Vagina (tissue), 2 donors: ENCODE results near the gene SPX. TPM values are rescaled to one million over a fixed set of nuclear protein-coding genes. Genes with fewer than 3 reads are reported as not detected.

Source experiments
- DNase-seq, 2 donors: peaks; one replicate each; pipeline ENCODE4 v3.0.0-alpha.2; 2017; ENCODE audit errors: extremely low spot score in 2 of 2
- H3K27ac ChIP-seq: fragments of 200-600 bp; sonication (generic); one replicate; pipeline ENCODE4 v1.5.1; 2019
- H3K27me3 ChIP-seq: fragments of 200-600 bp; sonication (generic); one replicate; pipeline ENCODE4 v1.5.1; 2019
- H3K36me3 ChIP-seq, 2 donors: fragments of 200-600 bp; sonication (generic); one replicate each; pipeline ENCODE4 v1.5.1; 2017 to 2019
- H3K4me1 ChIP-seq: fragments of 200-600 bp; sonication (generic); one replicate; pipeline ENCODE4 v1.5.1; 2019
- H3K4me3 ChIP-seq, 2 donors: fragments of 200-600 bp; sonication (generic); 1 replicate in 1 of 2; 2 replicates in 1 of 2; pipeline ENCODE4 v1.5.1; 2016 to 2019
- H3K9me3 ChIP-seq: fragments of 200-600 bp; sonication (generic); one replicate; pipeline ENCODE4 v1.5.1; 2019
- POLR2A ChIP-seq, 2 donors: fragments of 450-650 bp; IDR thresholded peaks; one replicate each; pipeline ENCODE4 v1.6.1; 2017; ENCODE audit warnings: antibody characterized with exemption in 2 of 2, mild to moderate bottlenecking in 2 of 2, moderate library complexity in 2 of 2
- POLR2AphosphoS5 ChIP-seq, 2 donors: sonication (generic); formaldehyde crosslinking; IDR thresholded peaks; one replicate each; pipeline ENCODE4 v1.9.0; 2017; ENCODE audit warnings: antibody characterized with exemption in 2 of 2, mild to moderate bottlenecking in 2 of 2, low read depth in 1 of 2; ENCODE audit not compliant: insufficient read depth in 1 of 2
- intact Hi-C: fragments of 100-400 bp; cut with DNase I; formaldehyde crosslinking; loops from one replicate; pipeline ENCODE4 v1.15.1; 2023
- total RNA-seq: library from RNA; depleted of rRNA; stranded (reverse); fragments of >200 nt; gene quantifications from one replicate; pipeline ENCODE4 v1.2.3, GENCODE V29; 2016
- TF ChIP-seq, protein P1 (sequence below), 3 experiments: fragments of 450-650 bp in 2 of 3; fragments of 200-600 bp in 1 of 3; sonication (generic) in 1 of 3; IDR thresholded peaks; one replicate each; pipeline ENCODE4 v1.5.1; 2017 to 2019; ENCODE audit warnings: antibody characterized with exemption in 3 of 3, mild to moderate bottlenecking in 2 of 3, moderate library complexity in 2 of 3

SPX gene
- total RNA-seq, 1 donor from 2014 or later: not detected

DNA sequence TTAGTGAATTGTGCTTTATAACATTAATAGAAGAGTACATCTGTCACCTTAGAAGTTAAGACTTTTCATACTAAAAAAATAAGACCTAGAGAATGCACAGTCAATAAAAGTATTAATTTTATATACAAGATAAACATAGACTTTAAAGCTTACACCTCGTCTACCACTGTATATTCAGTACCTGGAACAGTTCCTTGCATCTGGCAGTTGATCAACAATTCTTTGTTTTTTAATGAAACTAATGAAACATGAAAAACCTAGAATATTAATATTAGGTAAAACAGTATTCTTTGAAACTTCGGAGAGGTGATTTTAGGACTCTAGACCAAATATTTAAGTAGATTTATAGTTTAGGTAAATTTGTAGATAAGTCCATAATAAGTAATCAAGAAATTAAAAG, 20.2 kb upstream of the SPX start:
- no peaks in the 10 kb centered on the region for H3K27me3 ChIP-seq
- H3K27ac ChIP-seq: no peak overlapping the region
- no peak overlapping the region for H3K4me3 ChIP-seq
- H3K36me3 ChIP-seq: peaks cover 0 to 22% of the 10 kb centered on the region in 2 donors
- no peaks in the 10 kb centered on the region for H3K9me3 ChIP-seq
- peaks cover 33% of the 10 kb centered on the region for H3K4me1 ChIP-seq
- intact Hi-C loops: no loop called here
- TF ChIP-seq, protein P1, sequence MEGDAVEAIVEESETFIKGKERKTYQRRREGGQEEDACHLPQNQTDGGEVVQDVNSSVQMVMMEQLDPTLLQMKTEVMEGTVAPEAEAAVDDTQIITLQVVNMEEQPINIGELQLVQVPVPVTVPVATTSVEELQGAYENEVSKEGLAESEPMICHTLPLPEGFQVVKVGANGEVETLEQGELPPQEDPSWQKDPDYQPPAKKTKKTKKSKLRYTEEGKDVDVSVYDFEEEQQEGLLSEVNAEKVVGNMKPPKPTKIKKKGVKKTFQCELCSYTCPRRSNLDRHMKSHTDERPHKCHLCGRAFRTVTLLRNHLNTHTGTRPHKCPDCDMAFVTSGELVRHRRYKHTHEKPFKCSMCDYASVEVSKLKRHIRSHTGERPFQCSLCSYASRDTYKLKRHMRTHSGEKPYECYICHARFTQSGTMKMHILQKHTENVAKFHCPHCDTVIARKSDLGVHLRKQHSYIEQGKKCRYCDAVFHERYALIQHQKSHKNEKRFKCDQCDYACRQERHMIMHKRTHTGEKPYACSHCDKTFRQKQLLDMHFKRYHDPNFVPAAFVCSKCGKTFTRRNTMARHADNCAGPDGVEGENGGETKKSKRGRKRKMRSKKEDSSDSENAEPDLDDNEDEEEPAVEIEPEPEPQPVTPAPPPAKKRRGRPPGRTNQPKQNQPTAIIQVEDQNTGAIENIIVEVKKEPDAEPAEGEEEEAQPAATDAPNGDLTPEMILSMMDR (IDR thresholded peaks at IDR 0.05): no peak
- no peak for DNase-seq

DNA sequence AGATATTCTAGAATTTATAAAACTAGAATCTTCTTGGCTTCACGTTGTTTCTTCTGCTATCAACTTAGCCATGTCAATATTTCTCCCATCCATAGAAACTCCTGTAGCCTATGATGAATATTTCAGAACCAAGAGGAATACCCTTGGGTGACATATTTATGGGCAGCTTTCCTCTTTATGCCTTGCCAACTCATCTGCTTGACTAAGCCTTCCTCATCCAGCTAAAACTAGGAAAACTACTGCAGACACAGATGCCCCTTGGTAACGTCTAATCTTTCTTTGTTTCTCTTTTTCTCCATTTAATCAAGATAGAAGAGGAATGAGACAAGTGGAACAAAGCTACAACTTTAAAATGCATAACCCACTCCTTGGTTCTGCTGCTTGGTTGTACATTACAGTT, 18.2 kb upstream of the SPX start:
- no peak for DNase-seq
- no peak overlapping the region for H3K27ac ChIP-seq
- H3K4me1 ChIP-seq: peaks cover 22% of the 10 kb centered on the region
- TF ChIP-seq, protein P1 (IDR thresholded peaks at IDR 0.05): no peak
- TF ChIP-seq POLR2AphosphoS5 (IDR thresholded peaks at IDR 0.05; ENCODE audit: insufficient read depth in 1 of 2, low read depth in 1 of 2) (no peak), POLR2A (IDR thresholded peaks at IDR 0.05) (no peak)
- peaks cover 0 to 26% of the 10 kb centered on the region in 2 donors for H3K36me3 ChIP-seq
- no peaks in the 10 kb centered on the region for H3K27me3 ChIP-seq
- no peaks in the 10 kb centered on the region for H3K9me3 ChIP-seq
- H3K4me3 ChIP-seq: no peak overlapping the region
- intact Hi-C loops: no loop called here

DNA sequence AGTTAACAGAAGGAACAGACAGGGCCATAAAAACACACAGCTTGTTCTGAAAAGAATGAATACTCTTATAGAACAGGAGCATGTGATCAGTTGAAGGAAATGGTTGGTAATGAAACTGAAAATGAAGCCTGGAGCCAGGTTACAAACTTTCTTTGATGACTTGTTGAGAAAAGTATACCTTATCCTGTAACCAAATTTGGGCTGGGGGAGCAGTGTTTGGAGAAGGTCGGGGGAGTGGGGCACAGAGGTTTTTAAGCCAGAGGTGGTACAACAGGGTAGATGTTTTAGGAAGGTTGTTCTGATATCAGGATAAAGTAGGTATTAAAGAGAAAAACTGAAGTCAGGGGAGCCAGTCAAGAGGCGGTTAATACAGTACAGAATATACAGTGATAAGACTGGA, 16.3 kb upstream of the SPX start:
- Histone ChIP-seq H3K9me3 (no peaks in the 10 kb centered on the region), H3K4me1 (peaks cover 3% of the 10 kb centered on the region), H3K4me3 (no peak overlapping the region), H3K27ac (no peak overlapping the region), H3K36me3 (peaks cover 0 to 44% of the 10 kb centered on the region in 2 donors), H3K27me3 (no peaks in the 10 kb centered on the region)
- TF ChIP-seq POLR2A (IDR thresholded peaks at IDR 0.05) (no peak), POLR2AphosphoS5 (IDR thresholded peaks at IDR 0.05; ENCODE audit: insufficient read depth in 1 of 2, low read depth in 1 of 2) (no peak)
- TF ChIP-seq, protein P1 (IDR thresholded peaks at IDR 0.05): no peak
- DNase-seq: no peak
- intact Hi-C loops: no loop called here

DNA sequence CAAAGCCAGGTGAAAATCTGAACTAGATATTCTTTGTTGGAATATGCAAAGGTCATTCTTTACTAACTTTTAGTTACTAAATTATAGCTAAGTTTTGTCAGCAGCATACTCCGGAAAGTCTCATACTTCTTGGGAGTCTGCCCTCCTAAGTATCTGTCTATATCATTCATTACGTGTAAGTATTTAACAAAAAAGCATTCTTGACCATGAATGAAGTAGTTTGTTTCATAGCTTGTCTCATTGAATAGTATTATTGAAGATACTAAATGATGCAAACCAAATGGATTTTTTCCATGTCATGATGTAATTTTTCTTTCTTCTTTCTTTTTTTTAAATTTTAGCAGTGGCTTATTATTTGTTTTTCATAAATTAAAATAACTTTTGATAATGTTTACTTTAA, 9.8 kb upstream of the SPX start:
- H3K27me3 ChIP-seq: no peaks in the 10 kb centered on the region
- peaks cover 0 to 32% of the 10 kb centered on the region in 2 donors for H3K36me3 ChIP-seq
- intact Hi-C loops: no loop called here
- no peak overlapping the region for H3K4me3 ChIP-seq
- no peak overlapping the region for H3K27ac ChIP-seq
- no peak for DNase-seq
- H3K9me3 ChIP-seq: no peaks in the 10 kb centered on the region
- TF ChIP-seq POLR2A (IDR thresholded peaks at IDR 0.05) (no peak), POLR2AphosphoS5 (IDR thresholded peaks at IDR 0.05; ENCODE audit: insufficient read depth in 1 of 2, low read depth in 1 of 2) (no peak)
- TF ChIP-seq, protein P1 (IDR thresholded peaks at IDR 0.05): no peak
- H3K4me1 ChIP-seq: no peaks in the 10 kb centered on the region

DNA sequence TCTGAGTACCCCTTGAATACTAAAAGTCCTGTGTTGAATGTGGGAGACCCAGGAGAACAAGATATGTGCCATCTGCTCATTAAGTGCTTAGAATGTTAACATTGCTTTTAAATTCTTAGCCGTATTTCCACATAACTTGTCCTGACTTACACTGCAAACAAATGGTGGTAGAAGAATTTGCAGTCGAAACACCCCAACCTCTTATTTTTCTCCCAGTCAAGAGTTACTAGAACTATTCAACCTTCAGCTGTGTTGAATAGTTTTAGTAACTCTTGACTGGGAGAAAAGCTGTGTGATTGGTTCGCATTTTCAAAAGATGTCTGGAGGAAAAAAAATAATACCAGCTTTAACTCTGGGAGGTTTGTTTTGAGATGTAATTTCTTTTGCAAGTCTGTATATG, 7.6 kb upstream of the SPX start:
- no peaks in the 10 kb centered on the region for H3K4me1 ChIP-seq
- no peak overlapping the region for H3K4me3 ChIP-seq
- H3K36me3 ChIP-seq: peaks cover 0 to 26% of the 10 kb centered on the region in 2 donors
- H3K27ac ChIP-seq: no peak overlapping the region
- intact Hi-C loops: no loop called here
- H3K9me3 ChIP-seq: no peaks in the 10 kb centered on the region
- no peaks in the 10 kb centered on the region for H3K27me3 ChIP-seq
- TF ChIP-seq POLR2AphosphoS5 (IDR thresholded peaks at IDR 0.05; ENCODE audit: insufficient read depth in 1 of 2, low read depth in 1 of 2): no peak
- TF ChIP-seq, protein P1 (IDR thresholded peaks at IDR 0.05): no peak
- TF ChIP-seq POLR2A (IDR thresholded peaks at IDR 0.05): no peak
- no peak for DNase-seq
